ENCODE measurements around the gene ALDH2. TPM values are rescaled to one million over a fixed set of nuclear protein-coding genes. Genes with fewer than 3 reads are reported as not detected.

ALDH2 gene
- total RNA-seq, 2 experiments from 2014 or later: 1.9 to 3.1 TPM

Small RNA genes lying within 50 kb of the gene (microRNA-seq; reads per million reads assigned to microRNA genes)
- gene MIR6761 (ENCODE audit: borderline microRNAs expressed, borderline number of aligned reads, borderline replicate concordance): not detected

Other genes with a start within 250 kb of the ALDH2 start
- gene ATXN2, start 167.6 kb upstream of the ALDH2 start, total RNA-seq: 10 to 100 TPM; 38.2 to 39.4 TPM
- gene BRAP, start 81.0 kb upstream of the ALDH2 start, total RNA-seq: 10 to 100 TPM; 16.8 to 18.0 TPM
- gene ACAD10, start 80.9 kb upstream of the ALDH2 start, total RNA-seq: 10 to 100 TPM; 22.5 to 24.2 TPM
- gene MAPKAPK5, start 75.3 kb downstream of the ALDH2 start, total RNA-seq: 10 to 100 TPM; 53.7 to 53.9 TPM
- gene TMEM116, start 246.2 kb downstream of the ALDH2 start, total RNA-seq: 10 to 100 TPM; 14.0 to 17.1 TPM
- gene ERP29, start 246.5 kb downstream of the ALDH2 start, total RNA-seq: 100 to 1,000 TPM; 102 to 104 TPM